ENCODE data around the gene GABRG3. TPM values are rescaled to one million over a fixed set of nuclear protein-coding genes. Genes with fewer than 3 reads are reported as not detected.

Gene GABRG3
- total RNA-seq, 1 experiment from 2014 or later = not detected

DNA sequence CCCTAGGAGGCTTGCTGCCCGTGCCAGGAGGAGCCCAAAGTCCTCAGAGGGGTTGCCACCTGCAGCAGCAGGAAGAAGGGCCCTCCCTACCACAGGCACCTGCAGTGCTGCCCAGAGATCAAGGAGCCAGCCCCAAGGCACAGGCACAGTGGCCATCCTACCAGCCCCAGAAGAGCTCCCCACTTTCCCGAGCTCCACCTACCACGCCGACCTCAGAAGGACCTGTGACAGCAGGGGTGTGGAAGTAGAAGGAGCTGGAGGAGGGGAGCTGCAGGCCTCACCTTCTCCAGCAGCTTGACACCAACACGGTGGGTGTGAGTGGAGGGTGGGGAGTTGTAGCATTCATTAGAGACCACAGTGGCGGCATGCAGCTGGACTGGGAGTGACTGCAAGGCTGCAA is 485.8 kb downstream of the GABRG3 start:
- Mint-ChIP-seq H3K27ac (ENCODE audit: unreplicated experiment) (no peak overlapping the region), H3K27me3 (ENCODE audit: unreplicated experiment) (no peaks in the 10 kb centered on the region), H3K4me3 (ENCODE audit: low read depth, unreplicated experiment) (no peak overlapping the region), H3K36me3 (ENCODE audit: insufficient read depth, unreplicated experiment) (no peaks in the 10 kb centered on the region), H3K9me3 (ENCODE audit: low read depth, unreplicated experiment) (peaks cover 3% of the 10 kb centered on the region), H3K4me1 (ENCODE audit: low read depth, unreplicated experiment) (no peaks in the 10 kb centered on the region)
- TF ChIP-seq, protein P1, sequence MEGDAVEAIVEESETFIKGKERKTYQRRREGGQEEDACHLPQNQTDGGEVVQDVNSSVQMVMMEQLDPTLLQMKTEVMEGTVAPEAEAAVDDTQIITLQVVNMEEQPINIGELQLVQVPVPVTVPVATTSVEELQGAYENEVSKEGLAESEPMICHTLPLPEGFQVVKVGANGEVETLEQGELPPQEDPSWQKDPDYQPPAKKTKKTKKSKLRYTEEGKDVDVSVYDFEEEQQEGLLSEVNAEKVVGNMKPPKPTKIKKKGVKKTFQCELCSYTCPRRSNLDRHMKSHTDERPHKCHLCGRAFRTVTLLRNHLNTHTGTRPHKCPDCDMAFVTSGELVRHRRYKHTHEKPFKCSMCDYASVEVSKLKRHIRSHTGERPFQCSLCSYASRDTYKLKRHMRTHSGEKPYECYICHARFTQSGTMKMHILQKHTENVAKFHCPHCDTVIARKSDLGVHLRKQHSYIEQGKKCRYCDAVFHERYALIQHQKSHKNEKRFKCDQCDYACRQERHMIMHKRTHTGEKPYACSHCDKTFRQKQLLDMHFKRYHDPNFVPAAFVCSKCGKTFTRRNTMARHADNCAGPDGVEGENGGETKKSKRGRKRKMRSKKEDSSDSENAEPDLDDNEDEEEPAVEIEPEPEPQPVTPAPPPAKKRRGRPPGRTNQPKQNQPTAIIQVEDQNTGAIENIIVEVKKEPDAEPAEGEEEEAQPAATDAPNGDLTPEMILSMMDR (IDR thresholded peaks at IDR 0.05; ENCODE audit: unreplicated experiment) = no peak
- intact Hi-C loops (cut with micrococcal nuclease; ENCODE audit: unreplicated experiment) = no loop called here
- BruUV-seq (replicated peaks) = no TSS peak
- DNase-seq = no peak
- CTCF ChIA-PET = no interaction called here

DNA sequence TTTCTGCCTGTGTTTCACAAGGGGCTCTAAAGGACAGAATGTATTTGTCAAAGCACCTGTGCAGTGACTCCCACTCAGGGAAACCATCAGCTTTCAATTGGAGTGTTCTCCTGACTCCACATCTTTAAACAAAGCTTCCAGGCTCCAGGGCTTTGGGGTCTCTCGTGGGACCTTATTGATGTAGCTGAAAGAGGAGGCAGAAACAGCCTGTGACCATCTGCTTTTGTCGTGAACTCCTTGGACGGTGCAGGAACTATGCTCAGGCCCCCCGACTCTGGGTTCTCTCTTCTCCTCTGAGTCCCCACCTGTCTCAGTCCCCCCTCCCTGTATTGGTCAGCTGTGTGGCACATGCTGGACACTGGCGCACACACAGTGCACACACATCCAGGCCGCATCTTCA is 486.8 kb downstream of the GABRG3 start:
- Mint-ChIP-seq H3K9me3 (ENCODE audit: low read depth, unreplicated experiment) (peaks cover 3% of the 10 kb centered on the region), H3K36me3 (ENCODE audit: insufficient read depth, unreplicated experiment) (no peaks in the 10 kb centered on the region), H3K4me1 (ENCODE audit: low read depth, unreplicated experiment) (no peaks in the 10 kb centered on the region), H3K4me3 (ENCODE audit: low read depth, unreplicated experiment) (no peak overlapping the region), H3K27me3 (ENCODE audit: unreplicated experiment) (no peaks in the 10 kb centered on the region), H3K27ac (ENCODE audit: unreplicated experiment) (no peak overlapping the region)
- DNase-seq = no peak
- CTCF ChIA-PET = no interaction called here
- intact Hi-C loops (cut with micrococcal nuclease; ENCODE audit: unreplicated experiment) = no loop called here
- TF ChIP-seq, protein P1 (IDR thresholded peaks at IDR 0.05; ENCODE audit: unreplicated experiment) = no peak
- BruUV-seq (replicated peaks) = no TSS peak

DNA sequence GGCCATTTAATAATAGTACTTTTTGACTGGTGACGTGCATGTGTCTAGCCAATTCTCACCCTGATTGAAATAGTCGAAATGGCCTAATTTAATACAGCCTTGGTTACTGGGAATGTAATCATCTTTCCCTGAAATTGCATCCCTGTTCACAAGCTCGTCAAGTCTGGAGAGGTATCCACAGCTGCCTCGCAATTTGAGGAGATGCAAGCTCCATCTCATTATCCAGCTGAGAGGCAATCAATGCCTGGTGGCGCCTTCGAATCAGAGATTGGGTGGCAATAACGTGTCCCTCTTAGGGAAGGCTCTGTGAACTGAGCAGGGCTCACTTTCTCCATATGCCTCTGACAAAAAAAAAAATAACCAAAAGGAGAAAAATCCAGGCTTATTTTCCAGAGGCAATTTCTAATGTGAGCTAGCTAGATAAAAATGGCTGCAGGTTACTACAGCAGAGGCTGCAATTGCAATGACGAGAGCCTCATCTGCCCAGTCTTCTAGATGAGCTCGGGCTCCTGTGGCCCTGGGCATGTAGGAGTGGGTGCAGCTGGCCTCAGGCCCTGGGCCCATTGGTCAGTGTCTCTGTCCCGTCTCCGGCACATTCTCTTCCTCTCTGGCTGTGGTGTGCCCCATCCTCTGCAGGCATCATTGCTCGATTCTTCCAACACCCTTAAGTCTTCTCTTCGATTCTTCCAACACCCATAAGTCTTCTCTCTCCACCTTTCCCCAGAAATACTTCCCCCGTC is 487.5 kb downstream of the GABRG3 start:
- H3K4me1 Mint-ChIP-seq (ENCODE audit: low read depth, unreplicated experiment) = no peaks in the 10 kb centered on the region
- no TSS peak for BruUV-seq (replicated peaks)

DNA sequence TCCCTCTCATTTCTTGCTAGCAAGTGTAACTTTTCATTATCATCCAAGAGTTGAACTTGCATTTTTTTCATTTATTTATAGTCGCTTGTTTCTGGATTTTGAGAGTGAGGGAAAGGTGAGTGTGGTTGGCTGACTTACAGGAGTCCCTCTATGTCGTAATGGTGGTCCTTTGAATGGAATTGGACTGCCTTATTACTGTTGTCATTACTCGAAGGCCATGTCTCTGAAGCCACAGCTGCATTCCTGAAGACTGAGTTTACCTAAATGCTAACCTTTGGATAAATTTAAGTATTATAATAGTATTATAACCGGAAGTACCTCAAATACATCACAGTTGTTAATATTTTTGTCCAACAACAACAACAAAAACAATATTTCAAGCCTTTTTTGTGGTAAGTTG is 488.9 kb downstream of the GABRG3 start:
- H3K27me3 Mint-ChIP-seq (ENCODE audit: unreplicated experiment) = no peaks in the 10 kb centered on the region
- peaks cover 5% of the 10 kb centered on the region for H3K9me3 Mint-ChIP-seq (ENCODE audit: low read depth, unreplicated experiment)
- no peak for DNase-seq
- BruUV-seq (replicated peaks) = no TSS peak
- no peaks in the 10 kb centered on the region for H3K36me3 Mint-ChIP-seq (ENCODE audit: insufficient read depth, unreplicated experiment)
- H3K4me1 Mint-ChIP-seq (ENCODE audit: low read depth, unreplicated experiment) = no peaks in the 10 kb centered on the region
- no peak overlapping the region for H3K27ac Mint-ChIP-seq (ENCODE audit: unreplicated experiment)
- TF ChIP-seq, protein P1 (IDR thresholded peaks at IDR 0.05; ENCODE audit: unreplicated experiment) = no peak
- no peak overlapping the region for H3K4me3 Mint-ChIP-seq (ENCODE audit: low read depth, unreplicated experiment)
- intact Hi-C loops (cut with micrococcal nuclease; ENCODE audit: unreplicated experiment) = no loop called here
- CTCF ChIA-PET = no interaction called here

More for the DNA sequence above, 487.5 kb downstream of the GABRG3 start:
- Mint-ChIP-seq H3K27ac (ENCODE audit: unreplicated experiment) (no peak overlapping the region), H3K9me3 (ENCODE audit: low read depth, unreplicated experiment) (peaks cover 3% of the 10 kb centered on the region), H3K36me3 (ENCODE audit: insufficient read depth, unreplicated experiment) (no peaks in the 10 kb centered on the region), H3K4me3 (ENCODE audit: low read depth, unreplicated experiment) (no peak overlapping the region), H3K27me3 (ENCODE audit: unreplicated experiment) (no peaks in the 10 kb centered on the region)
- intact Hi-C loops (cut with micrococcal nuclease; ENCODE audit: unreplicated experiment) = no loop called here
- CTCF ChIA-PET = no interaction called here
- no peak for DNase-seq
- TF ChIP-seq, protein P1 (IDR thresholded peaks at IDR 0.05; ENCODE audit: unreplicated experiment) = no peak

Data from Calu3 (cell line).